ENCODE results near the gene RNH1. TPM values are rescaled to one million over a fixed set of nuclear protein-coding genes. Genes with fewer than 3 reads are reported as not detected.

The RNH1 gene
- total RNA-seq, 1 experiment from 2014 or later = 59.0 TPM

DNA sequence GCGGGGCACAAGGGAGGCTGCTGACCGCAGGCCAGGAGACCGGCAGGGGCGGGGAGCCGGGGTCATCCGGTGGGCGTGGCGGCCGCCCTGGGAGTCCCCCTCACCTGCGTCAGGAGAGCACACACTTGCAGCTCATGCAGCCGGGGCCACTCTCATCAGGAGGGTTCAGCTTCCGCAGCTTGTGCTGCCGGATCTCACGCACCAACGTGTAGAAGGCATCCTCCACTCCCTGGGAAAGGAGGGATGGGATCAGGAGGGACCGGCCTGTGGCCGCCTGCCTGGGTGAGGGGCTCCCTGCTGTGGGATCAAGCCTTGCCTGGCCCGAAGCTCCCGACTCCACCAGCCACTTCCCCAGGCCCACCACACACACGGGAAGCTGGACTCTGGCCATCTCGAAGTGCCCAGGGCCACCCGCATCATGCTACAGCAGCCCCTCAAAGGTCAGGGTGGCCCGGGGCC, 25.5 kb upstream of the RNH1 start:
- ChIA-PET CTCF (interaction anchor here (1.3 kb wide), 1 partner anchor 125 kb away, joined by 4 read pairs; no protein-coding TSS in a partner anchor), POLR2A (no interaction called here)
- H3K4me1 Mint-ChIP-seq = no peaks in the 10 kb centered on the region
- H3K27me3 Mint-ChIP-seq (ENCODE audit: low read depth) = peaks cover 7% of the 10 kb centered on the region
- H3K9me3 Mint-ChIP-seq = no peaks in the 10 kb centered on the region
- ATAC-seq = no peak
- TF ChIP-seq GTF2I (CRISPR knock-in tag; conservative IDR thresholded peaks at IDR 0.05) (no peak), STAT6 (CRISPR knock-in tag; conservative IDR thresholded peaks at IDR 0.05; ENCODE audit: low read depth) (no peak), ZBTB43 (CRISPR knock-in tag; IDR thresholded peaks at IDR 0.05) (no peak), CREM (CRISPR knock-in tag; IDR thresholded peaks at IDR 0.05) (no peak), ZNF232 (CRISPR knock-in tag; IDR thresholded peaks at IDR 0.05) (no peak), ETV6 (CRISPR knock-in tag; IDR thresholded peaks at IDR 0.05) (no peak), CBFB (CRISPR knock-in tag; IDR thresholded peaks at IDR 0.05; ENCODE audit: low read depth) (no peak)
- TF ChIP-seq, protein P1, sequence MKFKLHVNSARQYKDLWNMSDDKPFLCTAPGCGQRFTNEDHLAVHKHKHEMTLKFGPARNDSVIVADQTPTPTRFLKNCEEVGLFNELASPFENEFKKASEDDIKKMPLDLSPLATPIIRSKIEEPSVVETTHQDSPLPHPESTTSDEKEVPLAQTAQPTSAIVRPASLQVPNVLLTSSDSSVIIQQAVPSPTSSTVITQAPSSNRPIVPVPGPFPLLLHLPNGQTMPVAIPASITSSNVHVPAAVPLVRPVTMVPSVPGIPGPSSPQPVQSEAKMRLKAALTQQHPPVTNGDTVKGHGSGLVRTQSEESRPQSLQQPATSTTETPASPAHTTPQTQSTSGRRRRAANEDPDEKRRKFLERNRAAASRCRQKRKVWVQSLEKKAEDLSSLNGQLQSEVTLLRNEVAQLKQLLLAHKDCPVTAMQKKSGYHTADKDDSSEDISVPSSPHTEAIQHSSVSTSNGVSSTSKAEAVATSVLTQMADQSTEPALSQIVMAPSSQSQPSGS (CRISPR knock-in tag; IDR thresholded peaks at IDR 0.05; ENCODE audit: borderline replicate concordance, low read depth) = no peak
- TF ChIP-seq, protein P2, sequence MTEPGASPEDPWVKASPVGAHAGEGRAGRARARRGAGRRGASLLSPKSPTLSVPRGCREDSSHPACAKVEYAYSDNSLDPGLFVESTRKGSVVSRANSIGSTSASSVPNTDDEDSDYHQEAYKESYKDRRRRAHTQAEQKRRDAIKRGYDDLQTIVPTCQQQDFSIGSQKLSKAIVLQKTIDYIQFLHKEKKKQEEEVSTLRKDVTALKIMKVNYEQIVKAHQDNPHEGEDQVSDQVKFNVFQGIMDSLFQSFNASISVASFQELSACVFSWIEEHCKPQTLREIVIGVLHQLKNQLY (CRISPR knock-in tag; IDR thresholded peaks at IDR 0.05) = no peak
- peak; percentile 8 for DNase-seq (ENCODE audit: low spot score)
- peaks cover 5% of the 10 kb centered on the region; the same call in 1 of the 2 replicates for H3K36me3 Mint-ChIP-seq
- H3K4me3 Mint-ChIP-seq = no peak overlapping the region
- H3K27ac Mint-ChIP-seq = no peak overlapping the region

GRCh38 chr11:531919-532526, 25.0 kb upstream of the RNH1 start:
- Mint-ChIP-seq H3K27ac (peak overlapping the region; percentile 53), H3K36me3 (peaks cover 5% of the 10 kb centered on the region; the same call in 1 of the 2 replicates), H3K4me1 (no peaks in the 10 kb centered on the region), H3K27me3 (ENCODE audit: low read depth) (peaks cover 6% of the 10 kb centered on the region), H3K9me3 (no peaks in the 10 kb centered on the region), H3K4me3 (no peak overlapping the region)
- DNase-seq (ENCODE audit: low spot score) = no peak
- POLR2A ChIA-PET = no interaction called here
- CTCF ChIA-PET = interaction anchor here (1.3 kb wide), 1 partner anchor 125 kb away, joined by 4 read pairs; no protein-coding TSS in a partner anchor
- no peak for TF ChIP-seq ZNF232 (CRISPR knock-in tag; IDR thresholded peaks at IDR 0.05)
- TF ChIP-seq NR1H2 (CRISPR knock-in tag; IDR thresholded peaks at IDR 0.05) = no peak
- no peak for TF ChIP-seq ESRRA (CRISPR knock-in tag; IDR thresholded peaks at IDR 0.05; ENCODE audit: borderline replicate concordance)
- TF ChIP-seq TCF7 (CRISPR knock-in tag; IDR thresholded peaks at IDR 0.05; ENCODE audit: low read depth) = no peak
- ATAC-seq = no peak

DNA sequence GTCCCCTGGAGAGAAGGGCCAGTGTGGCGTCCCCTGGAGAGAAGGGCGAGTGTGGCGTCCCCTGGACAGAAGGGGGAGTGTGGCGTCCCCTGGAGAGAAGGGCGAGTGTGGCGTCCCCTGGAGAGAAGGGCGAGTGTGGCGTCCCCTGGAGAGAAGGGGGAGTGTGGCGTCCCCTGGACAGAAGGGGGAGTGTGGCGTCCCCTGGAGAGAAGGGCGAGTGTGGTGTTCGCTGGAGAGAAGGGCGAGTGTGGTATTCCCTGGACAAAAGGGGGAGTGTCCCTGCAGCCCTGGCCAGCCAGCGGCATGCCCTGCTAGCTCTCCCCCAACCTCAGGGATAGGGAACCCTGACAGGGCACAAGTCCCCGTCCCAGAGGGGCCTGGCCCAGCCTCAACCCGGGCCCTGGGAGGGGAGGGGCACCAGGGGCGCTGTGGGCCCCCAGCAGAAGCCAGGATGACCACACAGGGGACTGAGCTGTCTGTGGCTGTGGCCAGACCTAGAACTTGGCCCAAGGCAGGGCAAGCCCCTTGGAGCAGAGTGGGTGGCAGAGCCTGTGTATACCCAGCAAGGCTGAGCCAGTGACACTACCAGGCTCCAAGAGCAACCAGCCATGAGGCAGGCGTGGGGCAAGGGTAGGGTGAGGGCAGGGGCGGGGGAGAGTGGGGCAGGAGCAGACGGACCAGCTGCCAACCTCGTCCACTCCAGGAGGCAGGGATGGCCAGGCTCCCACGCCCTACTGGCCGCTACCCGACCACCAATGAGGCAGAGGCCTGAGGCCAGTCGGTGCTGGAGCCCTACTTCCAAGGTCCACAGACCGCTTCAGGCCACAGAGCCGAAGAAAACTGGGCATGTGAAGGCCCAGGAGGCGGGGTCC, 24.2 kb upstream of the RNH1 start:
- H3K9me3 Mint-ChIP-seq = no peaks in the 10 kb centered on the region
- CTCF ChIA-PET = interaction anchor here (1.3 kb wide), 1 partner anchor 124 kb away, joined by 4 read pairs; no protein-coding TSS in a partner anchor
- no peak for ATAC-seq
- TF ChIP-seq CDX4 (CRISPR knock-in tag; IDR thresholded peaks at IDR 0.05; ENCODE audit: borderline replicate concordance) (no peak), STAT6 (CRISPR knock-in tag; conservative IDR thresholded peaks at IDR 0.05; ENCODE audit: low read depth) (no peak), CBFB (CRISPR knock-in tag; IDR thresholded peaks at IDR 0.05; ENCODE audit: low read depth) (no peak), NFYB (CRISPR knock-in tag; conservative IDR thresholded peaks at IDR 0.05; ENCODE audit: low read depth) (no peak), FOXK1 (CRISPR knock-in tag; IDR thresholded peaks at IDR 0.05) (no peak), ZMAT4 (CRISPR knock-in tag; IDR thresholded peaks at IDR 0.05) (no peak)

More for the DNA sequence above, 24.2 kb upstream of the RNH1 start:
- Mint-ChIP-seq H3K27ac (no peak overlapping the region), H3K36me3 (peaks cover 5% of the 10 kb centered on the region; the same call in 1 of the 2 replicates), H3K4me3 (no peak overlapping the region), H3K27me3 (ENCODE audit: low read depth) (peaks cover 2% of the 10 kb centered on the region), H3K4me1 (no peaks in the 10 kb centered on the region)
- peak; percentile 10 for DNase-seq (ENCODE audit: low spot score)
- POLR2A ChIA-PET = no interaction called here
